Gastroesophageal sphincter (tissue), 4 donors: ENCODE results near the gene TBC1D4. TPM values are rescaled to one million over a fixed set of nuclear protein-coding genes. Genes with fewer than 3 reads are reported as not detected.
A peak's percentile ranks its signal among the peaks of the same experiment; 100 is the strongest.

Experiments used
- ATAC-seq: fragments of 150-250 bp; one replicate; pipeline ENCODE4 v1.9.1; 2016; ENCODE audit warnings: mild to moderate bottlenecking, moderate library complexity
- H3K27ac ChIP-seq, 4 donors: fragments of 200-600 bp; sonication (generic) in 3 of 4; 1 replicate in 3 of 4; 2 replicates in 1 of 4; pipeline ENCODE4 v1.5.1; 2016 to 2019
- H3K27me3 ChIP-seq: fragments of 200-600 bp; sonication (generic); one replicate; pipeline ENCODE4 v1.5.1; 2019
- H3K36me3 ChIP-seq, 2 donors: fragments of 200-600 bp; sonication (generic); one replicate each; pipeline ENCODE4 v1.5.1; 2019; ENCODE audit warnings: control low read depth in 1 of 2
- H3K4me1 ChIP-seq, 3 donors: fragments of 200-600 bp; sonication (generic); 1 replicate in 2 of 3; 2 replicates in 1 of 3; pipeline ENCODE4 v1.5.1; 2016 to 2019; ENCODE audit warnings: control low read depth in 2 of 3
- H3K4me3 ChIP-seq, 2 donors: fragments of 200-600 bp; sonication (generic); one replicate each; pipeline ENCODE4 v1.5.1; 2019; ENCODE audit warnings: mild to moderate bottlenecking in 1 of 2, moderate library complexity in 1 of 2
- H3K9me3 ChIP-seq, 3 donors: fragments of 200-600 bp; sonication (generic); one replicate each; pipeline ENCODE4 v1.5.1; 2017 to 2019; ENCODE audit warnings: control low read depth in 2 of 3
- CTCF ChIP-seq, 4 experiments: fragments of 200-600 bp in 2 of 4; fragments of 450-650 bp in 2 of 4; sonication (generic) in 1 of 4; IDR thresholded peaks; one replicate each; pipeline ENCODE4 v1.5.1; 2017 to 2019; ENCODE audit warnings: antibody characterized with exemption in 4 of 4, mild to moderate bottlenecking in 2 of 4, moderate library complexity in 2 of 4
- EP300 ChIP-seq: sonication (generic); formaldehyde crosslinking; IDR thresholded peaks from one replicate; pipeline ENCODE4 v1.6.1; 2017; ENCODE audit warnings: antibody characterized with exemption, mild to moderate bottlenecking
- POLR2A ChIP-seq, 2 donors: fragments of 450-650 bp; IDR thresholded peaks; one replicate each; pipeline ENCODE4 v1.6.1; 2017; ENCODE audit warnings: antibody characterized with exemption in 2 of 2, mild to moderate bottlenecking in 2 of 2, moderate library complexity in 1 of 2
- POLR2AphosphoS5 ChIP-seq: sonication (generic); formaldehyde crosslinking; IDR thresholded peaks from one replicate; pipeline ENCODE4 v1.6.1; 2017; ENCODE audit warnings: antibody characterized with exemption
- WGBS, 2 donors: methylation state at CpG; one replicate each; pipeline ENCODE4 v1.1.5; 2018; ENCODE audit warnings: low coverage in 1 of 2; 5-methylcytosine and 5-hydroxymethylcytosine counted together
- total RNA-seq, 4 donors: library from RNA; depleted of rRNA; stranded (reverse); fragments of >200 nt; gene quantifications; one replicate each; pipeline ENCODE4 v1.1.0, GENCODE V29; 2016

TBC1D4 gene
- total RNA-seq, 4 donors from 2014 or later = 12.8 to 28.0 (median 22.4) TPM

GRCh38 chr13:75321084-75321483, 160.9 kb downstream of the TBC1D4 start:
- WGBS, 2 donors = 96 to 100% methylated on average over 3 of the region's 3 CpGs
- no peak for TF ChIP-seq CTCF (IDR thresholded peaks at IDR 0.05)
- TF ChIP-seq EP300 = no peak
- no peak for TF ChIP-seq POLR2AphosphoS5
- TF ChIP-seq POLR2A (IDR thresholded peaks at IDR 0.05) = no peak
- H3K4me1 ChIP-seq = peaks cover 0 to 5% (median 0%) of the 10 kb centered on the region in 3 donors
- no peak overlapping the region for H3K27ac ChIP-seq
- no peaks in the 10 kb centered on the region for H3K9me3 ChIP-seq
- H3K4me3 ChIP-seq = no peak overlapping the region
- no peaks in the 10 kb centered on the region for H3K27me3 ChIP-seq
- peaks cover 0 to 4% of the 10 kb centered on the region in 2 donors for H3K36me3 ChIP-seq
- ATAC-seq = no peak

- TF ChIP-seq POLR2A (IDR thresholded peaks at IDR 0.05) (no peak), POLR2AphosphoS5 (no peak), CTCF (IDR thresholded peaks at IDR 0.05) (no peak), EP300 (no peak)
- no peaks in the 10 kb centered on the region for H3K9me3 ChIP-seq
- no peak overlapping the region for H3K27ac ChIP-seq
- WGBS, 2 donors = 63 to 87% methylated on average over 4 of the region's 4 CpGs
- H3K27me3 ChIP-seq = no peaks in the 10 kb centered on the region
- no peak overlapping the region for H3K4me3 ChIP-seq
- peaks cover 0 to 11% (median 0%) of the 10 kb centered on the region in 3 donors for H3K4me1 ChIP-seq
- no peaks in the 10 kb centered on the region for H3K36me3 ChIP-seq
- peak; percentile 31 for ATAC-seq
Measured at GRCh38 chr13:75319254-75319653, 162.7 kb downstream of the TBC1D4 start.

- Histone ChIP-seq H3K9me3 (no peaks in the 10 kb centered on the region), H3K4me1 (peaks cover 0 to 11% (median 0%) of the 10 kb centered on the region in 3 donors), H3K36me3 (peaks cover 0 to under 1% of the 10 kb centered on the region in 2 donors), H3K27ac (no peak overlapping the region), H3K4me3 (no peak overlapping the region), H3K27me3 (no peaks in the 10 kb centered on the region)
- no peak for ATAC-seq
- WGBS, 2 donors = 80 to 100% methylated on average over 2 of the region's 2 CpGs
- no peak for TF ChIP-seq EP300
- TF ChIP-seq POLR2A (IDR thresholded peaks at IDR 0.05) = no peak
Measured at GRCh38 chr13:75318138-75318833, 163.7 kb downstream of the TBC1D4 start.

- TF ChIP-seq POLR2AphosphoS5 (no peak), EP300 (no peak), POLR2A (IDR thresholded peaks at IDR 0.05) (no peak), CTCF (IDR thresholded peaks at IDR 0.05) (no peak)
- Histone ChIP-seq H3K27me3 (no peaks in the 10 kb centered on the region), H3K9me3 (no peaks in the 10 kb centered on the region), H3K4me1 (peaks cover 0 to 11% (median 0%) of the 10 kb centered on the region in 3 donors), H3K36me3 (peaks cover 0 to 17% of the 10 kb centered on the region in 2 donors), H3K4me3 (no peak overlapping the region), H3K27ac (no peak overlapping the region)
- no peak for ATAC-seq
- WGBS, 2 donors = 55 to 60% methylated on average over 1 of the region's 1 CpG
Measured at GRCh38 chr13:75316427-75316826, 165.5 kb downstream of the TBC1D4 start.

- H3K4me3 ChIP-seq = no peak overlapping the region
- H3K36me3 ChIP-seq = peaks cover 0 to 31% of the 10 kb centered on the region in 2 donors
- no peak overlapping the region for H3K27ac ChIP-seq
- H3K9me3 ChIP-seq = no peaks in the 10 kb centered on the region
- TF ChIP-seq CTCF (IDR thresholded peaks at IDR 0.05) (no peak), POLR2AphosphoS5 (no peak), POLR2A (IDR thresholded peaks at IDR 0.05) (no peak), EP300 (no peak)
- ATAC-seq = no peak
- H3K27me3 ChIP-seq = no peaks in the 10 kb centered on the region
- H3K4me1 ChIP-seq = peaks cover 0 to 11% (median 0%) of the 10 kb centered on the region in 3 donors
- WGBS, 2 donors = 86 to 100% methylated on average over 1 to 2 of the region's 2 CpGs
Measured at GRCh38 chr13:75312884-75313520, 169.0 kb downstream of the TBC1D4 start.
